K562 (cell line): ENCODE results near the gene CDC42SE2. TPM values are rescaled to one million over a fixed set of nuclear protein-coding genes. Genes with fewer than 3 reads are reported as not detected.
"Not testable (repeated sequence)": the region's sequence is repeated elsewhere in the genome, so short reads cannot be mapped to it uniquely, and the experiment has no call there.

Experiments
- ATAC-seq: fragments of 200-7000 bp; cut with Tn5 transposase; 3 replicates; pipeline ENCODE4 v1.9.1; 2020; ENCODE audit warnings: moderate library complexity
- BruUV-seq: library from RNA; stranded (reverse); fragments of 400-500 nt; replicated peaks from 2 replicates; lab custom pipeline; 2021; lab: Mats Ljungman, UMichigan
- CTCF ChIA-PET: fragments of 300-600 bp; formaldehyde crosslinking; extraction: SDS; loops from one replicate; lab custom pipeline; 2021; ENCODE audit warnings: low intra/inter-chr PET ratio; lab: Yijun Ruan, JAX
- POLR2A ChIA-PET: fragments of 300-600, 350-650 bp; sonication (Branson Sonifier 250); formaldehyde crosslinking; extraction: SDS; loops from one replicate; lab custom pipeline; 2021; ENCODE audit warnings: antibody characterized with exemption, inconsistent platforms; lab: Yijun Ruan, JAX
- DNase-seq, 4 experiments: peaks; one replicate each; pipeline versions ENCODE4 v3.0.0 to v3.0.0-alpha.2; 2011 to 2018; ENCODE audit warnings: low spot score in 3 of 4, mixed read lengths in 3 of 4; ENCODE audit errors: extremely low read depth in 1 of 4
- FAIRE-seq: peaks from 2 replicates; lab custom pipeline; 2011; peaks lifted over from hg19 to GRCh38; lab: Jason Lieb, UNC
- H2AFZ ChIP-seq: 2 replicates; pipeline ENCODE4 v1.6.0; 2011; ENCODE audit warnings: low read depth, low read length, control low read depth, inconsistent platforms
- H3K27ac ChIP-seq: fragments of 200-600 bp; 3 replicates; pipeline ENCODE4 v1.8.0; 2011; ENCODE audit warnings: low read depth, mild to moderate bottlenecking, control low read depth, inconsistent platforms, low read length, moderate library complexity, mixed read lengths; ENCODE audit errors: extremely low read depth
- H3K27me3 ChIP-seq, 2 experiments: fragments of 300-600 bp in 1 of 2; 2 replicates in 1 of 2; 3 replicates in 1 of 2; pipeline versions ENCODE4 v1.6.0 to v1.8.0; 2011; ENCODE audit warnings: inconsistent platforms in 2 of 2, low read length in 2 of 2, mild to moderate bottlenecking in 1 of 2, mixed read lengths in 1 of 2, moderate library complexity in 1 of 2; ENCODE audit not compliant: control insufficient read depth in 2 of 2, insufficient read depth in 2 of 2
- H3K36me3 ChIP-seq: fragments of 300-600 bp; 3 replicates; pipeline ENCODE4 v1.8.0; 2011; ENCODE audit warnings: mild to moderate bottlenecking, low read length, inconsistent platforms; ENCODE audit not compliant: control insufficient read depth, insufficient read depth
- H3K4me1 ChIP-seq, 2 experiments: fragments of 200-600 bp in 1 of 2; replicated peaks in 1 of 2; 2 replicates in 1 of 2; 3 replicates in 1 of 2; pipeline versions ENCODE4 v1.5.1 to v1.8.0; 2011; ENCODE audit warnings: inconsistent platforms in 2 of 2, low read length in 2 of 2, mild to moderate bottlenecking in 1 of 2, mixed read lengths in 1 of 2, moderate library complexity in 1 of 2; ENCODE audit not compliant: control insufficient read depth in 2 of 2, insufficient read depth in 2 of 2
- H3K4me2 ChIP-seq: 2 replicates; pipeline ENCODE4 v1.6.1; 2011; ENCODE audit warnings: low read length, control low read depth, inconsistent platforms, mixed read lengths; ENCODE audit not compliant: insufficient read depth
- H3K4me3 ChIP-seq: fragments of 200-600 bp; sonication (generic), shearing (Covaris generic); 2 replicates; pipeline ENCODE4 v1.5.1; 2016; ENCODE audit warnings: control low read depth, inconsistent platforms
- H3K79me2 ChIP-seq: fragments of 200-600 bp; 3 replicates; pipeline ENCODE4 v1.8.0; 2011; ENCODE audit warnings: low read length, inconsistent platforms; ENCODE audit not compliant: control insufficient read depth, insufficient read depth
- H3K9ac ChIP-seq, 2 experiments: 2 replicates each; pipeline versions ENCODE4 v1.6.0 to v1.6.1; 2011; ENCODE audit warnings: low read depth in 2 of 2, low read length in 2 of 2, control low read depth in 1 of 2, inconsistent platforms in 1 of 2, mild to moderate bottlenecking in 1 of 2, mixed read lengths in 1 of 2; ENCODE audit not compliant: insufficient read depth in 1 of 2
- H3K9me1 ChIP-seq: one replicate; pipeline ENCODE4 v1.6.0; 2011; ENCODE audit warnings: inconsistent platforms, mild to moderate bottlenecking, low read length, moderate library complexity; ENCODE audit not compliant: control insufficient read depth, insufficient read depth
- H3K9me3 ChIP-seq: replicated peaks from 2 replicates; pipeline ENCODE4 v1.5.1; 2011; ENCODE audit warnings: low read depth, low read length, inconsistent platforms; ENCODE audit not compliant: control insufficient read depth, insufficient read depth
- H4K20me1 ChIP-seq: replicated peaks from 2 replicates; pipeline ENCODE4 v1.6.1; 2011; ENCODE audit warnings: low read length, inconsistent platforms, mixed read lengths; ENCODE audit not compliant: control insufficient read depth, insufficient read depth
- CEBPB ChIP-seq: fragments of 450-650 bp; IDR thresholded peaks from 2 replicates; pipeline ENCODE4 v1.6.1; 2016; ENCODE audit warnings: missing genetic modification characterization, missing compliant biosample characterization
- CEBPG ChIP-seq, 3 experiments: fragments of 200-800 bp in 1 of 3; sonication (Bioruptor generic) in 1 of 3; sonication (generic) in 1 of 3; formaldehyde crosslinking in 1 of 3; IDR thresholded peaks in 2 of 3; conservative IDR thresholded peaks in 1 of 3; 2 replicates each; pipeline versions ENCODE4 v1.6.1 to v1.8.0; 2016 to 2022; ENCODE audit warnings: missing compliant biosample characterization in 2 of 3, missing genetic modification characterization in 2 of 3, mild to moderate bottlenecking in 1 of 3, missing genetic modification reagents in 1 of 3
- XRCC4 ChIP-seq: IDR thresholded peaks from one replicate; pipeline ENCODE4 v1.6.1; 2011; ENCODE audit not compliant: insufficient read depth, insufficient read length; ENCODE audit errors: extremely low read depth
- ZNF507 ChIP-seq: conservative IDR thresholded peaks from 2 replicates; pipeline ENCODE4 v1.6.1; 2017; ENCODE audit warnings: missing genetic modification characterization, missing compliant biosample characterization
- WGBS: fragments of 100-300 bp; shearing (Covaris generic); methylation state at CpG from one replicate; pipeline ENCODE4 v1.1.6; 2016; ENCODE audit warnings: low coverage, mixed read lengths; ENCODE audit not compliant: insufficient coverage; ENCODE audit errors: missing lambda C conversion rate; 5-methylcytosine and 5-hydroxymethylcytosine counted together
- in situ Hi-C: fragments of 300-500 bp; cut with MboI; formaldehyde crosslinking; loops from 4 replicates; pipeline ENCODE4 v1.15.0; 2018; ENCODE audit warnings: inconsistent platforms, mixed read lengths
- intact Hi-C: fragments of 100-400 bp; cut with micrococcal nuclease; formaldehyde crosslinking; loops from 2 replicates; pipeline ENCODE4 v1.14.2; 2022
- polyA plus RNA-seq, 8 experiments: library from polyadenylated mRNA; depleted of rRNA in 4 of 8; stranded (reverse) in 5 of 8; unstranded in 3 of 8; fragments of >200 nt; fragmentation: Nextera tagmentation in 2 of 8; fragmentation: Illumina TruSeq in 1 of 8; extraction: Ambion mirVana in 2 of 8; extraction: Trizol in 1 of 8; gene quantifications; 2 replicates each; pipeline versions ENCODE4 v1.2.1 to v1.2.3, GENCODE V29; 2011 to 2014; ENCODE audit warnings: inconsistent platforms in 1 of 8, missing spikeins in 1 of 8
- total RNA-seq, 7 experiments: library from RNA; depleted of rRNA in 6 of 7; stranded (reverse); fragments of >200 nt in 6 of 7; fragmentation: Illumina TruSeq in 2 of 7; extraction: Trizol in 2 of 7; gene quantifications; 2 replicates each; pipeline versions ENCODE4 v1.2.1 to v1.2.3, GENCODE V29; 2011 to 2021; ENCODE audit warnings: low replicate concordance in 1 of 7

CDC42SE2 gene
- total and polyA plus RNA-seq, 9 of the 15 experiments (the other 6 are each of a cell fraction or from before 2014, with no cell fraction given), result 24.8 to 44.3 (median 32.7) TPM

DNA sequence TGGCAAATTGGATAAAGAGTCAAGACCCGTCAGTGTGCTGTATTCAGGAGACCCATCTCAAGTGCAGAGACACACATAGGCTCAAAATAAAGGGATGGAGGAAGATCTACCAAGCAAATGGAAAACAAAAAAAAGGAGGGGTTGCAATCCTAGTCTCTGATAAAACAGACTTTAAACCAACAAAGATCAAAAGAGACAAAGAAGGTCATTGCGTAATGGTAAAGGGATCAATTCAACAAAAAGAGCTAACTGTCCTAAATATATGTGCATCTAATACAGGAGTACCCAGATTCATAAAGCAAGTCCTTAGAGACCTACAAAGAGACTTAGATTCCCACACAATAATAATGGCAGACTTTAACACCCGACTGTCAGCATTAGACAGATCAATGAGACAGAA lies 82.4 kb downstream of the CDC42SE2 start:
- H2AFZ ChIP-seq; H3K4me3 ChIP-seq; H3K9me1 ChIP-seq; H3K4me2 ChIP-seq; H4K20me1 ChIP-seq; intact Hi-C loops; POLR2A ChIA-PET; H3K27ac ChIP-seq; H3K36me3 ChIP-seq; H3K9ac ChIP-seq; in situ Hi-C loops; H3K9me3 ChIP-seq; FAIRE-seq; CTCF ChIA-PET; BruUV-seq; DNase-seq; H3K79me2 ChIP-seq; ATAC-seq; H3K4me1 ChIP-seq; H3K27me3 ChIP-seq; TF ChIP-seq CEBPG (CRISPR knock-in tag; IDR thresholded peaks at IDR 0.05): not testable (repeated sequence)
- TF ChIP-seq CEBPG (tag; conservative IDR thresholded peaks at IDR 0.05 in 1 of 2, IDR thresholded peaks at IDR 0.05 in 1 of 2) (peak in 1 of 2 experiments; percentile 77; a peak in 2 of 4 replicates), CEBPB (tag) (peak; percentile 83), ZNF507 (tag) (0 out of 2 replicates have a peak, but pooled peaks have one; percentile 35)
- WGBS, result 100% methylated on average over 3 of the region's 3 CpGs

DNA sequence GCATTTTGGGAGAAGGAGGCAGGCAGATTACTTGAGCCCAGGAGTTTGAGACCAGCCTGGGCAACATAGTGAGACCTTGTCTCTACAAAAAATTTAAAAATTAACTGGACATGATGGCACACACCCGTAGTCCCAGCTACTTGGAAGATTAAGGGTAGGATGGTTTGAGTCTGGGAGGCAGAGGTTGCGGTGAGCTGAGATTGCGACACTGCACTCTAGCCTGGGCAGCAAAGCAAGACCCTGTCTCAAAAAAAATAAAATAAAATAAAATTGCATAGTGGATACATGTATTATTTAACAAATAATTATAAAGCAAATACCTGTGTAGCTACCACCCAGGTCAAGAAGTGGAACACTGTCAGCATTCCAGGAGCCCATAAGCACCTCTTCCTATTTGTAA lies 90.1 kb downstream of the CDC42SE2 start:
- no peak for ATAC-seq
- TF ChIP-seq CEBPB (tag), result peak; percentile 68
- TF ChIP-seq XRCC4, result no peak
- H3K9ac ChIP-seq, result no peak overlapping the region
- WGBS, result 94% methylated on average over 3 of the region's 3 CpGs
- peaks cover 16% of the 10 kb centered on the region; the same call in 1 of the 3 replicates for H3K79me2 ChIP-seq
- no peak overlapping the region for H3K4me3 ChIP-seq
- no peaks in the 10 kb centered on the region for H3K4me1 ChIP-seq
- no peaks in the 10 kb centered on the region for H3K9me1 ChIP-seq
- FAIRE-seq, result no peak
- H3K36me3 ChIP-seq, result no peaks in the 10 kb centered on the region
- no peak for DNase-seq
- no peaks in the 10 kb centered on the region for H3K27me3 ChIP-seq
- no peak overlapping the region for H3K27ac ChIP-seq
- POLR2A ChIA-PET, result no interaction called here
- H3K4me2 ChIP-seq, result no peak overlapping the region
- H4K20me1 ChIP-seq, result no peaks in the 10 kb centered on the region
- CTCF ChIA-PET, result no interaction called here
- no TSS peak for BruUV-seq
- no peak overlapping the region for H2AFZ ChIP-seq
- no peaks in the 10 kb centered on the region for H3K9me3 ChIP-seq
- intact Hi-C loops (no loop called here), in situ Hi-C loops (no loop called here)
